PC-9 (cell line): ENCODE data around the gene ADGB.

Experiments used
- EZH2 ChIP-seq: fragments of 200-600 bp; sonication (generic); IDR thresholded peaks from 2 replicates; pipeline ENCODE4 v1.8.0; 2017; ENCODE audit warnings: antibody characterized with exemption, low read depth
- TF ChIP-seq, protein P1 (sequence below): fragments of 200-600 bp; sonication (generic); conservative IDR thresholded peaks from 2 replicates; pipeline ENCODE4 v1.6.1; 2017; ENCODE audit warnings: mixed run types, antibody characterized with exemption, mild to moderate bottlenecking, moderate library complexity

DNA sequence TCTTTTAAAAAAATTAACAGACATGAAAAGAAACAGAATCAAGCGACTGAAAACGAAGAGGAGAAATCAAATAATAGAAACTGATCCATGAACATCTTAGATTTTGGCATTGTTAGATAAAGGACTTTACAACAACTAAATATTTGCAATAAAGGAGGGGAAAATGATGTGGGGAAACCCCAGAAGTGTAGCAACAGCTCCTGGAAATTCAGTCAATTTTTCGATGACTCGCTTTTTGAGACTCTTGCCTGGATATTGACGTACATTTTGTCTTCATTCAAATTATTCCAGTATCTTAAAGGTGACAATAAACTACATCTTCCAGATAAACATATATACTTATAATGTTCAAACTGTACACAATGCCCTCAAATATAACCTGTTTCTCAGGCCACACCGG is 44.1 kb downstream of the ADGB start:
- TF ChIP-seq, protein P1, sequence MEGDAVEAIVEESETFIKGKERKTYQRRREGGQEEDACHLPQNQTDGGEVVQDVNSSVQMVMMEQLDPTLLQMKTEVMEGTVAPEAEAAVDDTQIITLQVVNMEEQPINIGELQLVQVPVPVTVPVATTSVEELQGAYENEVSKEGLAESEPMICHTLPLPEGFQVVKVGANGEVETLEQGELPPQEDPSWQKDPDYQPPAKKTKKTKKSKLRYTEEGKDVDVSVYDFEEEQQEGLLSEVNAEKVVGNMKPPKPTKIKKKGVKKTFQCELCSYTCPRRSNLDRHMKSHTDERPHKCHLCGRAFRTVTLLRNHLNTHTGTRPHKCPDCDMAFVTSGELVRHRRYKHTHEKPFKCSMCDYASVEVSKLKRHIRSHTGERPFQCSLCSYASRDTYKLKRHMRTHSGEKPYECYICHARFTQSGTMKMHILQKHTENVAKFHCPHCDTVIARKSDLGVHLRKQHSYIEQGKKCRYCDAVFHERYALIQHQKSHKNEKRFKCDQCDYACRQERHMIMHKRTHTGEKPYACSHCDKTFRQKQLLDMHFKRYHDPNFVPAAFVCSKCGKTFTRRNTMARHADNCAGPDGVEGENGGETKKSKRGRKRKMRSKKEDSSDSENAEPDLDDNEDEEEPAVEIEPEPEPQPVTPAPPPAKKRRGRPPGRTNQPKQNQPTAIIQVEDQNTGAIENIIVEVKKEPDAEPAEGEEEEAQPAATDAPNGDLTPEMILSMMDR, result no peak
- TF ChIP-seq EZH2, result no peak
